Prostate gland (tissue), 2 donors: ENCODE results near the gene DUOX2. TPM values are rescaled to one million over a fixed set of nuclear protein-coding genes. Genes with fewer than 3 reads are reported as not detected.

ENCODE experiments used
- DNase-seq: peaks from one replicate; pipeline ENCODE4 v3.0.0-alpha.2; 2019; ENCODE audit warnings: low spot score
- H3K27ac ChIP-seq, 2 donors: fragments of 200-600 bp; sonication (generic); 2 replicates each; pipeline ENCODE4 v1.5.1; 2017 to 2019
- H3K27me3 ChIP-seq: fragments of 200-600 bp; sonication (generic); replicated peaks from 2 replicates; pipeline ENCODE4 v1.5.1; 2019; ENCODE audit not compliant: insufficient read depth
- H3K36me3 ChIP-seq, 2 donors: fragments of 200-600 bp; sonication (generic); 1 replicate in 1 of 2; 2 replicates in 1 of 2; pipeline versions ENCODE4 v1.5.1 to v1.8.1; 2017 to 2019
- H3K4me1 ChIP-seq: fragments of 200-600 bp; sonication (generic); replicated peaks from 2 replicates; pipeline ENCODE4 v1.5.1; 2019
- H3K4me3 ChIP-seq, 2 donors: fragments of 200-600 bp; sonication (generic); 2 replicates each; pipeline ENCODE4 v1.5.1; 2017 to 2019
- H3K9me3 ChIP-seq: fragments of 200-600 bp; sonication (generic); 2 replicates; pipeline ENCODE4 v1.5.1; 2017
- CTCF ChIP-seq, 4 experiments: fragments of 200-600 bp in 2 of 4; fragments of 450-650 bp in 2 of 4; sonication (generic) in 2 of 4; IDR thresholded peaks; 1 replicate in 3 of 4; 2 replicates in 1 of 4; pipeline ENCODE4 v1.5.1; 2016 to 2019; ENCODE audit warnings: antibody characterized with exemption in 4 of 4, mild to moderate bottlenecking in 2 of 4, moderate library complexity in 2 of 4
- POLR2A ChIP-seq: fragments of 450-650 bp; IDR thresholded peaks from one replicate; pipeline ENCODE4 v1.6.1; 2016; ENCODE audit warnings: antibody characterized with exemption, mild to moderate bottlenecking
- POLR2AphosphoS5 ChIP-seq: sonication (generic); formaldehyde crosslinking; IDR thresholded peaks from one replicate; pipeline ENCODE4 v1.6.1; 2017; ENCODE audit warnings: antibody characterized with exemption
- WGBS: methylation state at CpG from one replicate; pipeline ENCODE4 v1.1.5; 2018; 5-methylcytosine and 5-hydroxymethylcytosine counted together
- intact Hi-C: fragments of 100-400 bp; cut with DNase I; formaldehyde crosslinking; loops from one replicate; pipeline ENCODE4 v1.14.2; 2022
- total RNA-seq, 2 donors: library from RNA; depleted of rRNA; stranded (reverse); fragments of >200 nt; gene quantifications; one replicate each; pipeline ENCODE4 v1.1.0, GENCODE V29; 2016

The DUOX2 gene
- total RNA-seq, 2 donors from 2014 or later: 2.3 to 2.5 TPM

DNA sequence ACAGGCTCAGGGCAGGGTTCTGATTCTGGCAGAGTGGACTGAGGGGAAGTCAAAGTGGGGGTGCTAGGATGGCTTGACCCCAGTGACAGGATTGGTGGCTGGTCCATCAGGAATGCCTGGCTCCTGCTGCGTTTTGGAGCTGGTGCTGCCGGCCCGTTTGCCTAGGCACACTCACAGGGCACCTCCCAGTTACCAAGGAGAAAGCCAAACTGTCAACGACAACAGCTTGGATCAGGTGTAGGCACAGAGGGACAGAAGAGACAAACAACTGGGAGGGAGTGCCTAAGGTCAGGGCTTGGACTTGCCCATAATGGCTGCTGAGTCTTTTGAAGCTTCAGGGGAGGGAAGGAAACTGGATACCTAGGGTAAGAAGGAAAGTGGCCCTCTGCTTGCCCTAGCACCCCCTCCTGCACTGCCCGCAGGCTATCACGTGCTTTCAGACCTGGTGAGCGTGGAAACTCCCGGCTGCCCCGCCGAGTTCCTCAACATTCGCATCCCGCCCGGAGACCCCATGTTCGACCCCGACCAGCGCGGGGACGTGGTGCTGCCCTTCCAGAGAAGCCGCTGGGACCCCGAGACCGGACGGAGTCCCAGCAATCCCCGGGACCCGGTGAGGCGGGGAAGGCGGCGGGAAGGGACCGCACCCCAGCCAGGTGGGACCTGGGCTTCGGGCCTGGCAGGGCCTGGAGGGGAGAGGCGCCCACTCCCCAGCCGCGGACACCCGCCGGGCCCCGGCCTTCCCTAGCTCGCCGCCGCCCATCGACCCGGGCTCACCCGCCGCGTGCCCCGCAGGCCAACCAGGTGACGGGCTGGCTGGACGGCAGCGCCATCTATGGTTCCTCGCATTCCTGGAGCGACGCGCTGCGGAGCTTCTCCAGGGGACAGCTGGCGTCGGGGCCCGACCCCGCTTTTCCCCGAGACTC, 21.0 kb upstream of the DUOX2 start:
- Histone ChIP-seq H3K27ac (no peak overlapping the region), H3K36me3 (no peaks in the 10 kb centered on the region), H3K4me1 (no peaks in the 10 kb centered on the region), H3K9me3 (no peaks in the 10 kb centered on the region), H3K4me3 (no peak overlapping the region), H3K27me3 (no peaks in the 10 kb centered on the region)
- DNase-seq: no peak
- 53% methylated on average over 17 of the region's 57 CpGs for WGBS
- intact Hi-C loops: no loop called here
- TF ChIP-seq POLR2AphosphoS5: no peak
- no peak for TF ChIP-seq POLR2A
- no peak for TF ChIP-seq CTCF (IDR thresholded peaks at IDR 0.05)

DNA sequence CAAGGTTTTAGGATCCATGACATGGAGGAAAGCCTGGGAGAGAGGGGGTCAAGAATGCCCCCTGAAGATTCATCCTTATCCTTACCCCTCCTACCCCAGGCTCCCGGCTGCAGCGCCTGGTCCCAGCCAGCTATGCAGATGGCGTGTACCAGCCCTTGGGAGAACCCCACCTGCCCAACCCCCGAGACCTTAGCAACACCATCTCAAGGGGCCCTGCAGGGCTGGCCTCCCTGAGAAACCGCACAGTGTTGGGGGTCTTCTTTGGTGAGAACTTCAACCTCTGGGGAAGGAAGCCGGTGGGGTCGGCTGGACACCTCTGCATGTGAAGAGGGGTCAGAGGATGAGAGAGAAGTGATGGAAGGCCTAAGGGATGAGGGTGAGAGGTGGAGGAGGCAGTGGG, 20.1 kb upstream of the DUOX2 start:
- Histone ChIP-seq H3K9me3 (no peaks in the 10 kb centered on the region), H3K27ac (no peak overlapping the region), H3K27me3 (no peaks in the 10 kb centered on the region), H3K36me3 (no peaks in the 10 kb centered on the region), H3K4me3 (no peak overlapping the region), H3K4me1 (no peaks in the 10 kb centered on the region)
- DNase-seq: no peak
- intact Hi-C loops: no loop called here
- 98% methylated on average over 7 of the region's 7 CpGs for WGBS
- TF ChIP-seq CTCF (IDR thresholded peaks at IDR 0.05): no peak
- no peak for TF ChIP-seq POLR2A
- no peak for TF ChIP-seq POLR2AphosphoS5

DNA sequence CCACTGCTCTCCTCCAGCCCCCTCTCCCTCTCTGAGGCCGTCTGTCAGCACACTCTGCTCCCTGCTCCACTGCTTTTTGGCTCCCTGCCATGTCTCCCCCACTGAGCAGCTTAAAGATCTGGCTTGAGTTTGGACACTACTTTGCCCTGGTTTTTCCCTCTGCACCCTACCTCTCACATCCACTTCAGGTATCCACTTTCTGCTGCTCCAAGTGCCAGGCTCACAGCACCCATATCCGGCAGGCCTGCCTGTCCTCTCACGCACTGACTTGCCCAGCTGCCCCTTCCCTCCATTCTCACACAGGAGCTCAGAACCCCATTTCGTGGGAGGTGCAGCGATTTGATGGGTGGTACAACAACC, 19.6 kb upstream of the DUOX2 start:
- no peak overlapping the region for H3K27ac ChIP-seq
- no peaks in the 10 kb centered on the region for H3K9me3 ChIP-seq
- 53% methylated on average over 5 of the region's 5 CpGs for WGBS
- intact Hi-C loops: no loop called here
- no peaks in the 10 kb centered on the region for H3K27me3 ChIP-seq
- H3K4me1 ChIP-seq: no peaks in the 10 kb centered on the region
- H3K4me3 ChIP-seq: no peak overlapping the region
- TF ChIP-seq CTCF (IDR thresholded peaks at IDR 0.05) (no peak), POLR2AphosphoS5 (no peak), POLR2A (no peak)
- no peak for DNase-seq
- H3K36me3 ChIP-seq: no peaks in the 10 kb centered on the region

DNA sequence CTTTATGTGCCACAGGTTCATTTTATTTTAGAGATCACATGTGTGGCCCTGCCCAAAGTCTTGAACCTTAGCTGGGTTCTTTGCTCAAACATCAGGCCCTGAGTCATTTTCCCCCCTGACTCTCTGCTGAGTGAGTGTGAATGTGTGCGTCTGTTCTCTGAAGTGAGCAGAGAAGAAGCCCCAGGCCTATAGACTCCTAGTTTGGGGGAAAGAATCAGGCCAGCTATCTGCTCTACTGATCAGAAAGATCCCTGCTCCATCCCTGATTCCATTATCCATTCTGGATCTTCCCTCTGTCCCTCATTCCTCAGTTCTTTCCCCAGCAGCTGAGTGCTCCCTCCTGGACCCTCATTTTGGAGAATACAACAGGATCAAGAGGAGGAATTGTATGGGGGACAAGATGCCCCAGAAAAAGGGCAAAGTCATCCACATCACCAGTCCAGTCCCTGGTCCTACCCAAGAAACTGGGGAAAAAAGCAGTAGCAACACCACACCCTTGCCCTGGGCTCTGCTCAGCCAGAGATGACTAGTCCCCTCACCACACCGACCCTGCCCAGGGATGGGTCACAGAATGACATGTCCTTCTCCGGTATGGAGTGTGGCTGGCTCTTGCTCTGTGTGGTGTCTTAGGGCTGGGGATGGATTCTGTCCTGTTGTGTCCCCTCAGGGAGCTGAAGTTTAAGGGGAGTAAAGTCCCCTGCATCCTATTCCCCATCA, 19.0 kb upstream of the DUOX2 start:
- H3K4me3 ChIP-seq: no peak overlapping the region
- intact Hi-C loops: no loop called here
- 76% methylated on average over 3 of the region's 3 CpGs for WGBS
- DNase-seq: no peak
- H3K4me1 ChIP-seq: no peaks in the 10 kb centered on the region
- no peak overlapping the region for H3K27ac ChIP-seq
- H3K27me3 ChIP-seq: no peaks in the 10 kb centered on the region
- no peaks in the 10 kb centered on the region for H3K36me3 ChIP-seq
- H3K9me3 ChIP-seq: no peaks in the 10 kb centered on the region
- TF ChIP-seq POLR2AphosphoS5 (no peak), POLR2A (no peak), CTCF (IDR thresholded peaks at IDR 0.05) (no peak)
